Activated T-helper 1 cell treated with Interleukin-2 at 50 U/mL for 16 hours (primary cell): Measurements from ENCODE around the gene SMIM10.
"Not testable (repeated sequence)": the region's sequence is repeated elsewhere in the genome, so short reads cannot be mapped to it uniquely, and the experiment has no call there.

Experiments
- DNase-seq: peaks from one replicate; pipeline ENCODE4 v3.0.0-alpha.2; 2020; ENCODE audit warnings: low read depth

The SMIM10 gene

DNA sequence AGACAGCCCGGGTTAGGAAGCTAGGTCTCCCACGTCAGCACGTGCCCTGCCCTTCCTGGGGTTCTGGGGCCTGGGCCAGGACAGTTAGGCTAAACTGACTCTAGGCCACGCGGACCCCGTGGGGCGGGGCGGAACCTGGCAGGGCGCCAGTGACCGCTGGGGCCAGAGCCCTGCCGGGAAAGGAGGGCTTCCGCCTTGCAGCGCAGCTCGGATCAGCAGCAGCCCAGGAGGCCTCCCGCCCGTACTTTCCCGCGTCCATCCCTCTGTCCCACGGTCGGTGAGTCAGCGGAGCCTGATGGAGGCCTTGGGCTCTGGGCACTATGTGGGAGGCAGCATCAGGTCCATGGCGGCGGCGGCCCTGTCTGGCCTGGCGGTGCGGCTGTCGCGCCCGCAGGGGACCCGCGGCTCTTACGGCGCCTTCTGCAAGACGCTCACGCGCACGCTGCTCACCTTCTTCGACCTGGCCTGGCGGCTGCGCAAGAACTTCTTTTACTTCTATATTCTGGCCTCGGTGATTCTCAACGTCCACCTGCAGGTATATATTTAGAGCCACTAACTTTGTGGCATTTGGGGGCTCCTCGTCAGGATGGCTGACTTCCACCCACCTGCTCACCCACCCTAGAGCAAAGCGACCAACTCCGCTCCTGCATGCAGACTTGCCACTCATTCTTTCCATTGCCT is at the start of gene SMIM10:
SMIM10 (plus strand) TSS at position 191 of the 681 bp plus-strand sequence; CDS start at position 296, 105 bp downstream.
- peak; percentile 1 for DNase-seq

DNA sequence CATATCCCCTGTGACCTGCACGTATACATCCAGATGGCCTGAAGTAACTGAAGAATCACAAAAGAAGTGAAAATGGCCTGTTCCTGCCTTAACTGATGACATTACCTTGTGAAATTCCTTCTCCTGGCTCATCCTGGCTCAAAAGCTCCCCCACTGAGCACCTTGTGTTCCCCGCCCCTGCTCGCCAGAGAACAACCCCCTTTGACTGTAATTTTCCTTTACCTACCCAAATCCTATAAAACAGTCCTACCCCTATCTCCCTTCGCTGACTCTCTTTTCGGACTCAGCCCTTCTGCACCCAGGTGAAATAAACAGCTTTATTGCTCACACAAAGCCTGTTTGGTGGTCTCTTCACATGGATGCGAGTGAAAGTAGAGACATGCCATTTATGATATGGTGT is 44.4 kb upstream of the SMIM10 start:
- not testable (repeated sequence) for DNase-seq

DNA sequence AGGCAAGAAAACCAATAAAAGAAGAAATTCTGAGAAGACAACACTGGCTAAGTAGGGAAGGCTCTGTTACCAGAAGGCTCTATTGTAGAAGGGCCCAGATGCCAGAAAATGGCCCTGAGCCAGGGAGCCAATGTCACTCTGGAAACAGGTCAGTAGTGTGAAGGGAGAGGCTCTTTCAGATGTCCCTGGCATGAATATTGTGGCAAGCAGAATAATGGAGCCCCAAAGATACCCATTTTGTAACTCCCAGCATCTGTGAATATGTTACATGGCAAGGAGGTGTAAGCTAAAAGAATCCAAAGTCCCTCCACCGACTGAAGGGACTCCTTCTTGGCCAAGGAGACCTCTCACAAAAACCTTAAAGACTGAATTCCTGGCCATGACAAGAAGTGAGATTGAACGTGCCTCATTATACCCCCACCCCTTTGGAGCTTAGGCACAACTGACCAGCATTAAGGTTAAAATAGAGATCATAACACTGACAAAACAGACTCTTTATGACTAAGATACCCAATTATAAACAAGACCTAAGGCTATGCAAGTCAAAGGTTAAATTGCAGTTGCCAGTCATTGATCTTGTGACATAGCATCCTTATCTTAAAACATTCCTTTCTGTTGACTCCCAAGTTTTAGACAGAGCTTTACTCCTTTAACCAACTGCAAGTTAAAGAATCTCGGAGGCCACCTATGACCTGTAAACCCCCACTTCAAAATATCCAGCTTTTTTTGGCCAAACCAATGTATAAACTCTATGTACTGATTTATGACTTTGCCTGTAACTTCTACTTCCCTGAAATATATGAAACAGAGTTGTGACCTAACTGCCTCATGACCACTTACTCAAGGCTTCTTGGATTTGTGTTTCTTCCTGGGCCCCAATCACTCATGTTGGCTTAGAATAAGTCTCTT is 42.2 kb upstream of the SMIM10 start:
- DNase-seq: no peak

DNA sequence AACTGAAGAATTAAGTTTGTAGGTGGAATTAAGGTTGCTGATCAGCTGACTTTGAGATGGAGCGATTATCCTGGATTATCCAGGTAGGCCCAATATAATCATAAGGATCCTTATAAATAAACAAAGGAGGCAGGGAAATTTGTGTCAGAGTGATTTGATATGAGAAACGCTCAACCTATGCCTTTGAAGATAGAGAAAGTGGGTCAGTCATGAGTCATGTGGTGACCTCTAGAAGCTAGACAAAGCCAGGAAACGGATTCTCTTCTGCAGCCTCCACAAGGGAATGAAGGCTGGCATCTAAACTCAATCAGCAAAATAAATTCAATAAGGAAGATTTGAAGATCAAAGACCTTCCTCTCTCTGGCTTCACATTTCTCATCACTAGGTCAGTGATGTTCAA is 41.5 kb upstream of the SMIM10 start:
- DNase-seq: no peak

DNA sequence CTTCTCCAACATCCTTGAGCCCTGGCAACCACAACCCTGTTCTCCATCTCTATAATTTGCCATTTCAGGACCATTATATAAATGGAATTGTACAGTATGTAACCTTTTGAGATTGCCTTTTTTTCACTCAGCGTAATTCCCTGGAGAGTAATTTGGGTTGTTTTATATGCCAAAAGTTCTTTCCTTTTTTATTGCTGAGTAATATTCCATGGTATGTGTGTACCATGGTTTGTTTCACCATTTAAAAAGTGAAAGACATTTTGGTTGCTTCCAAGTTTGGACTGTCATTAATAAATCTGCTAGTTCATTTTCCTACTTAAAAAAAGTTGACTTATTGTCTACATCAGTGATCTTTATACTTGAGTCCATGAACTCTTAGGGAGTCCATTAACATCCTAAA is 33.0 kb upstream of the SMIM10 start:
- DNase-seq: no peak

DNA sequence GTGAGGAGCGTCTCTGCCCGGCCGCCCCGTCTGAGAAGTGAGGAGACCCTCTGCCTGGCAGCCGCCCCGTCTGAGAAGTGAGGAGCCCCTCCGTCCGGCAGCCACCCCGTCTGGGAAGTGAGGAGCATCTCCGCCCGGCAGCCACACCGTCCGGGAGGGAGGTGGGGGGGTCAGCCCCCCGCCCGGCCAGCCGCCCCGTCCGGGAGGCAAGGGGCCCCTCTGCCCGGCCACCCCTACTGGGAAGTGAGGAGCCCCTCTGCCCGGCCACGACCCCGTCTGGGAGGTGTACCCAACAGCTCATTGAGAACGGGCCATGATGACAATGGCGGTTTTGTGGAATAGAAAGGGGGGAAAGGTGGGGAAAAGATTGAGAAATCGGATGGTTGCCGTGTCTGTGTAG is 30.4 kb upstream of the SMIM10 start:
- DNase-seq: not testable (repeated sequence)

DNA sequence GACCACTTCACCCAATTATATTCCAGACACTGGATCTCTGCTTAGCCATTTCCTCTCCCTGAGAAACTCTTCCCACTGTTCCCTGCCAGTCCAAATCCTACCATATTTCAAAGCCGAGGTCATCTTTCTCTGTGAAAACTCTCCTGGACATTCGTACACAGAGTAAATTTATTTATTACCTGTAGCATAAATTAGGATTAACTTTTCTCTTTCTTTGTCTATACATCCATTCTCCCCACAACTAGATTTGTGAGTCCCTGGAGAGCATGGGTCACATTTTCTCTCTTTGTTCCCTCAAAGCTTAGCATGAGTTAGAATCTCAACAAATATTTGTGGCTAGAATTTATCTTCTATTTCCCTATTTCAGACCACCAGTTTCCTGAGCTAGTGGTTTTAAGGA is 27.8 kb upstream of the SMIM10 start:
- no peak for DNase-seq

DNA sequence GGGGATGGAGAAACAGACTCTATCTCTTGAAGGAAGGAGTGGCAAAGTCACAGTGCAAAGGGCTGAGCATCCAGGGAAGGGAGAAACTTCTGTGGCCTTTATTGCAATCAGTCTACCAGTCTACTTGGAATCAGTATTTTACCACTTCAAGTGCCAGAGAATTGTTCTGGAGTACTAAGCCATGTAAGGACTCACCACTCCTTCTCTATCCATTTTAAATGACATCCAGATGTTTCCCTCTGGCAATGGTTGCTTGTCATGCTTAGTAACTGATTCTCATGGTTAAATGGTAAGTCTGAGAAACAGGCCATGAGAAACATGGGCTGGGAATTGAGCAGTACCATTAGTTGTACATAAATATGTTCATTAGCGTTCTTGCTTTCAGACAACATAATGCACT is 21.1 kb upstream of the SMIM10 start:
- DNase-seq: no peak

DNA sequence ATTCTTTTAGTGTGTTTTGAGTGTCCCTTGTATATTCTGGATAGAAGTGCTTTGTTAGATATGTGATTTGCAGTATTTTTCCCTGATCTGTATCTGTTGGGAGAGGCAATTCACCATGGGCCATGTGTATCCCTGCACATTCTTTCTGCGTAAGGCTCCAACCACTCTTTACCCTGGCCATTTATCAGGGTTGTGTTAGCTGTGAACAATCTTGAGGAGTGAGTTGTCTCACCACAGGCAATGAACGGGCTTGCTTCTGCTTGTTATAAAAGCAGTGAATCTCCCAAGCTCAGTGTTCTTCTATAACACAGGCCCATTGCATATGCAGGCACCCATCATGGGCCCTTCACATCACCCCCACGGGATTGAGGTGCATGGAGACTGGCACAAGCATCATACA is 18.9 kb upstream of the SMIM10 start:
- DNase-seq: no peak

DNA sequence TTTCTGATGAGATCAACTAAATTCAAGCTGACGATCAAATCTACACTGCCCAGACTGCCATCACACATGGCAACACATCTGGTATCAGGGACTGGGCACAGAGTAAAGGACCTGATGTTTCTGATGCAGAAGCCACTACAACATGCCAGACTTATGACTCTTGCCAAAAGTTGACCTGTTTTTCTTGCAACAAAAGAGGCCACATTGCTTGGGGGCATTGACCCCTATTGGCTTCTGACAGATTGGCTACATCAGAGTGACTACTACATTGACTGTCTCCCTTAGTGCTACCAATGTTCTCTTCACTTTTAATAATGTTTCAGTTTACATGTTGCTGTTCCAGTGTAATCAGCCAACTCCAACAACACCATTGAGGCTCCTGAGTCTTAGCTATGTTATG is 15.3 kb upstream of the SMIM10 start:
- DNase-seq: no peak

DNA sequence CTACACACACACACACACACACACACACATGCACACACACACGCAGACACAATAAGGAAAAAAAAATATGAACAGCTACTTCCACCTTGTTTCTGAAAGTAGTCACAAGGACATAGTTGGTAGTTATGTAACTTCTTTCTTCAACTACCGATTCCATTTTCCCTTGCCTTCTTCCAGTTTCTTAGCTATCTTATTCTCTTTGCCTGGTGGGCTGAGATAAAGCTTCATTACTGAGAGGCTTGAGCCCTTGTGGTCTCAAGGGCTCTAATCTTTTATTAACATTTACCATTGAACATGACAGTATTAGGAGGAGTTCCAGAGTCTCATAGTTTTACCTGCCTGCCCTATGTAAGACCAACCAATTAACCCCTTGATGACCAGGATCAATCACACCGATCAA is 8.9 kb upstream of the SMIM10 start:
- DNase-seq: no peak

DNA sequence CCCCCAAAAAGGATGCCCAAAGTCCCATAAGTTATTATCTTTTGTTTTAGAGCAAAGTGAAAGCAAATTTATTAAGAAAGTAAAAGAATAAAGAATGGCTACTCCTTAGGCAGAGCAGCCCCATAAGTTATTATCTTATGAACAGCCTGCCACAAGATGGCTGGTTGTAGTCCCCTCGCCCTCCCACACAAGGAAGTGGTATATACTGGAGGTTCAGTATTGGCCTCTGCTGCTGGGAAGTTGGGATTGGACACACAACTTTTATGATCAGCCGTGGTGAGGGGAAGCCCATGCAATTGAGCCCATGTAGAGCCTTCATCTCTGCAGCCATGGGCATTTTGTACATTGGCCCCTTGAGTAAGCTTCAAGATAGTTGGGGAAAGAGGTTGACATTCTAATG is 8.0 kb upstream of the SMIM10 start:
- DNase-seq: no peak

DNA sequence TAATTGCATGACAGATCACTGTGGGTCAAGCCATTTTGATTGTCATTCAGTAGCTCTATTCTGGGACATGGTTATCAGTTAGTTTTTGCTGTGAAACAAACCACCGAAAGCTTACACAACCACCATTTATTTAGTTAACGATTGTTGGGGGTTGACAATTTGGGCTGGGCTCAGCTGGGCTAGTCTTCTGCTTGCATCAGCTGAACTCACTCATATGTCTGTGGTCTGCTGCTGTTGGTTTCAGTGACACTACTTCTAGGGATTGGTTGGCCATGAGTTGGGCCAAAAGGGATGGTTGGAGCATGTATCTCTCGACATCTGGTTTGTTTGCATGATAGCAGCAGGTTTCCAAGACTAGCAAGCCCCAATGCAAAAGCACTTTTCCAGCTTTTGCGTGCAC is 5.3 kb upstream of the SMIM10 start:
- no peak for DNase-seq

DNA sequence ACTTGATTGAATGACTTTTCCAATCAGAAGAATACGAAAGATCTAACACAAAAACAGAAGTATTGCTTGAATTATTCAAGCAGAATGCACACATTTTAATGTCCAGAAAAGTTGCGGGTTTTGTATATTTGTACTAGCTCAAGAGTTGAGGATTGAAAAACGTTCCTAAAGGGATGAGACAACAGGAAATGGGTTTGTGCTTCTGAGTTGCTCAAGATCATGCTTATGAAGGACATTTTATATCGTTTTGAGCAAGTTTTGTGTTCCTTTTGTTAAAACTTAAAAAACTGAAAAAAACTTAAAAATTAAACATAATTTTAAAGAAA is 353 bp upstream of the SMIM10 start:
- no peak for DNase-seq

DNA sequence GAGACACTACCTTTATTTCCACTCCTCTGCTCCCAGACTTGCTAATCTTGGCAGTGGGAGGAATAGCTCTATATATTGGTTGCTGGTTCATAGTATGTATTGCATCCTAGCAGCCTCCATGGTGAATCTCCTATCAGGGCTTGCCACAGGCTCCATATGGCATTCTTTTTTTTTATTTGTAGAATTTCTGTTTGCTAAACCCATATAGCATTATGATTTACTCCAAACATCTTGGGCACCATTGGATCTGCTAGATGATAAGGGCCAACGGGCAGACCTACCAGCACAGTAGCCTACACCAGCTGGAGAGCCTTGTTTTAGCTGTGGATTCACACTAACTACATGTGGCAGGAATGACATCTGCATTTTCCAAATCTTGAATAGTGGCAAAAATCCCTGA is 6.9 kb downstream of the SMIM10 start:
- DNase-seq: no peak

DNA sequence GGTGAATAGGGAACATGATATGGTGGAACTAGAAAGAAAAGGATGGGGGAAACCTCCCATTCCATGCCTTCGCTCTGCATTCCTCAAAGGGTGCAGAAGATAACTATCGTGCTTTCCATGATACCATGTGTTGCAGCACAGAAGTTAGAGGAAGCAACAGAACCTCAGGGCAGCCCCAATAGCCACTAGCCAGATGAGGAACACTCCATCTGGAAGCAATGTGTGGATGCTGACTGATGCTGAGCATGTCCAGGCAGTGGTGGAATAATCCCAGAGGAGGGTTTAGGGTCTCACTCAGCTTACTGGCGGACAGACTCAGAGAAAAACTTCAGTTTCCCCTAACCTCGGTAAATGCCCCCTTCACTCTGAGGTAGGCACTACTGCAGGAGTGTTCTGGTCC is 7.5 kb downstream of the SMIM10 start:
- no peak for DNase-seq

DNA sequence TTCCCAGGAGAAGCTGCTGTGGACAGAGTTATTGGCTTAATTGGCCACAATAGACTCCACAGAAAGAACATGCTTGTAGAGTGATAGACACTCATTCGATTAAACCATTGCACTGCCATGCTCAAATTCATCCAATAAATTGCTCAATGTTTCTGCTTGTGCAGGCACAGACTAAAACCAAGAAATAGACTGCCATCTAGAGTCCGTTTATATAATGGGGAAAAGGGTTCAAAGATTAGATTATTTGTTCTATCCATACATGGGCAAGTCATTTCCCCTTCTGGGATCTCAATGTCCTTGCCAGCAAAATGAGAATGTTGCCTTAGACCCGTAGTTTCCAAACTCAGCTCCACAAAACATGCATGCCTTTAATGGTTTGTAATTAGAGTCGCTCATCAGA is 8.7 kb downstream of the SMIM10 start:
- no peak for DNase-seq

DNA sequence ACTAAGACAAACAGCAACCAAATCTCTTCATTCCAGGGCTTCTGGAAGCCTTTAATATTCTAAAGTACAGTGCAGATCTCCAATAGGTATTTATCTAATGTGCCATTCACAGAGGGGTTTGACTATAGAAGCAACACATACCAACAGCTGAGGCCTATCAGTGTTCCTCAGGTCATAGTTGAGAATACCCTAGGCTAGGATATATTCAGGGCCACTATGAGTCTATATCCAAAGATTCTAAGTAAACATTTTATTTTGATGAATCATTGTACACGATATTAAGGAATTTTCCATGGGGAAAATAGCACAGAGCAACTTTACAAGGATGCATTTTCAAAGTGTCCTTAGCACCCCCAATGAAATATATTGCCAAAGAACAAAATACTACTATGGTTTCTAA is 9.7 kb downstream of the SMIM10 start:
- DNase-seq: no peak

DNA sequence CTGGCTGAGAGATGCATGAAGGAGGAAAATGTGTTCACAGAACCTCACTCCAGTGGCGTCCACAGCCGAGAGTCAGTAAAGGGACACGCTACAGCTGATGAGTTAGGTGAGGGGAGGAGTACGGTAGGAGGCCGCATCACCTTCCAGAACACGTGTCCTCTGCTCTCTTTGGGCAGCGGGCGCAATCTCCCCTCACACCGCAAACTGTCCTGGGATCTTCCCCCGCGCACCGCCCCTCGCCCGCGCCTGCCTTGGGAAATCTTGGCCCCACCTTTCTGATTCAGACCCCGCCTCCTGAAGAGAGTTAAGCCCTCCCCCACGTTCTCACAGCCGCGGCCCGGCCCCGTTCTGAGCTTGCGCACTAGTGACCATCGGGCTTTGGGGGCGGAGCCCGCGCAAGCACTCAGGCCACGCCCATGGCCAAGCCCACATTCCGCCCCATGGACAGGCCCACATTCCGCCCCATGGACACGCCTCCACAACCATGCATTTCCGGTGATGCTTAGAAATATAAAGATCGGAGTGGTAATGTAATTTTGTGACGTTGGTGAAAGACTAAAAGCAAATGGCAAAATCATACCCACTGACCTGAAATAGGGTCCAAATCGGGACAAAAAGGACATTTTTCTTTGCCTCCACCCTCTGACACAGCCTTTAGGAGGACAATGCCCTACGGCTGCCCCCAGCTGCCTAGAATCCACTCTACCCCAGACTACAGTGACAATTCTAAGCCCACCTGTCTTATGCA is 13.3 kb downstream of the SMIM10 start:
- peak; percentile 81 for DNase-seq

DNA sequence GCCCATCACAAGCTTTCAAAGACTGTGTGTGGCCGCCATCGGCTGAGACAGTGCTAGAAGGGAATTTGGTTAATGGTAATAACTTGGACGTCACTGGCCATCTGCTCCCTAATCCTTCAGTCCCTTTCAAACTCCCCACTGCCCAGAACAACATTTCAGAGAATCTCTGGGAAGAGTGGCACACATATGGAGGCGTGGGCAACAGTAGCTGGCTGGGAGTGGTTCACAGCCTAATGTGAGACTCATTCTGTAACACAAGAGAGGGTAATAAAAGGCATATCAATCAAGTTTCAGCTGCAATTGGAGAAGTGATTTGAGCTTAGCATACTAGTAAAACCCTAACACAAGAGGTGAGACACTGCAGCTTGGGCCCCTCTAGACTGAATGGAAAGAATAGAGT is 15.4 kb downstream of the SMIM10 start:
- no peak for DNase-seq

DNA sequence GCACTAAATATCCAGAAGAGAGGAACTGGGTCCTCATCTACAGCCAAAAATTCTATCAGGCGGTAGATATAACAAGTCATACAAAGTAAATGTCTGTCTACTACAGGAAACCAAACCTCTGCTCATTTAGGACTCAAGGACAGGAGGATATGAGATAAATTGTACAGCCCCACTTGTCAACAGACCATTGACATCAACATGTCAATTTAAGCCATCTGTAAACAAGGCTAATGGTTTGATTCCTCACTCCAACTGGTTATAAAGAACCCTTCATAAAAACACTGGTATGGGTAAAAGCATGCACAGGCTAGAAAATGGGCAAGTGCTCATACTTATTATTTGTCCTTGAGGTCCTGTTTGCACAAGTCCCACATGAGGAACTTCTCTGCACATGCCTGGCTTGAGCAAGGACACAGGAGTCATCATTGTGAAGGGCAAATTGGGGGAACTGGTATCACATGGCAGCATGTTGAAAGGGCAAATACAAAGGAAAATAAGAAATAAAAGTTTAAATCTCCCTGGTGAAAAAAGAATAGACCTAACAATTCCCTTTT is 18.3 kb downstream of the SMIM10 start:
- no peak for DNase-seq

DNA sequence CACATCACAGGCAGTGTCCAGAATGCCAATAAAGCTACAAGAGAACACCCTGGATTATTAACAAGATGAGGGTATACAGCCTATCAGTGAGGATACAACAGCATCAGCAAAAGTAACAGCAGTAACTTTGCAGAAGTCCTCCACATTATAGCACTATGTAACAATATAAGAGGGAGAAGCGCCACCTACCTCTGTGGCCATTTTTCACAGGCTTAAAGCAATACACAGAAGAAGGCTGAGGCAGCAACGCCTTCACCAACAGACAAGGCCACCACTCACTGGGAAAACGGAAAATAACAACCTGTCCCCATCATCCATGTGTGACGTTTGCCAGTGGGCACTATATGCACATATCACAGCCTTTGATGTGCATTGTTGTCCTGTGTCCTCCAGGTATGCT is 19.0 kb downstream of the SMIM10 start:
- no peak for DNase-seq

DNA sequence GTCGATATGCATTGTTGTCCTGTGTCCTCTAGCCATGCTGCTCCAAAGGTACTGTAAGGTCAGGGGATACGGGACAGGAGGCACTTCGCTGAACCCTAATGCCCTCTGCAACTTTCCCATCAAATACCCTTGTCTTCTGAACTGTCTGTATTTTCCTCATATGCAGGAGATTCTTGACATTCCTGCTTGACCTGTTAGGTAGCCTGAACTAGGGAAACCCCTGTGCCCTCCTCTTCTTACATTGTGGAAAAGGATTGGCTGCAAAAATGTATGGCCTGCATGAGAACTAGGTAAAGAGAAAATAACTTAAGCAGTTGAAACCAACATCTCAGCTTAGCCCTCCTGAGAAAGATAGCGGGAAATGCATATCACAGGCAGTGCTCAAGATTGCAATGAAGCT is 20.1 kb downstream of the SMIM10 start:
- DNase-seq: no peak
